ENCODE results near the gene PRXL2A.
"Not testable (repeated sequence)": the region's sequence is repeated elsewhere in the genome, so short reads cannot be mapped to it uniquely, and the experiment has no call there.

Gene PRXL2A

DNA sequence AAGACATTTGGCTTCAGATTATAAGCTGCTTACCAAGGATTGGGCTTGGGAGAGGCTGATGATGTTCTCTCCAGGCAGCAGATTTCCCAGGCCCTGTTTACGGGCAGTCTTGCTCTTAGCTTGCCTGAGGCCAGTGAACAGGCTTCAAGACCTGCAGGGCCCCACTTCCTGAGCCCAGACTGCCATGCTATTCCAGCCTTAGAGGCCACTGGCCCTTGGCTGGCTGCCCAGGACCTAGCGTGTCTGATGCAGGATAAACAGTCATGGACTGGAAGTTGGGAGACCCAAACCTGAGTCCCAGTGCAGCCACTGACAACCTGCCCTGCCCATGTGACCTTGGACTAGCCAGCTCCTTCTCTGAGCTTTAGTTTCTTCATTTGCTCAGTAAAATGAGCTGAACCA, 2.9 kb downstream of the PRXL2A start:
- no peak for DNase-seq (ENCODE audit: low read depth in 2 of 2)

DNA sequence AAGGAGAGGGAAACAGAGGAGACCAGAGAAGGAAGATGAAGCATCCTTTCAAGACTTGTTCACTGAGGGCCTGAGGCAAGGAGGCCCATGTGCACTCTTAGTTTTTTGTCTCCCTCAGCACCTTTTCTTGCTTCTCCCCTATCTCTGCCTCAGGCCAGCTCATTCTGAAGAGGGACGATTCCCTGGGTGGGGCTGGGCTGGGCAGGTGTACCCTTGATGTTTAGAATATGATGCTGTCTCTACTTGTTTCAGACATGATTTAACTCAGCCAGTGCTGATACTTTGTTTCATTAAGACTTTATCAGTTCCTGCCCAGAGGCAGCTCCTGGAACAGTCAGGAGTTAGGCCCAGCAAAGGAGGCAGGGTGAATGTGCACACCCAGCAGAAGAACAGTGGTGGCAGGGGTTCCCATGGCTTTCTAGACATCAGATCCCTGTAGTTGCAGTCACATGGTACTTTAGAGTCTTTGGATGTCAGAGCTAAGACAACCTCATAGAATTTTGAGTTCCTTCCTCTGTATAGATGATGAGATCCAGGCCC, 3.4 kb downstream of the PRXL2A start:
- DNase-seq (ENCODE audit: low read depth in 2 of 2), result no peak

DNA sequence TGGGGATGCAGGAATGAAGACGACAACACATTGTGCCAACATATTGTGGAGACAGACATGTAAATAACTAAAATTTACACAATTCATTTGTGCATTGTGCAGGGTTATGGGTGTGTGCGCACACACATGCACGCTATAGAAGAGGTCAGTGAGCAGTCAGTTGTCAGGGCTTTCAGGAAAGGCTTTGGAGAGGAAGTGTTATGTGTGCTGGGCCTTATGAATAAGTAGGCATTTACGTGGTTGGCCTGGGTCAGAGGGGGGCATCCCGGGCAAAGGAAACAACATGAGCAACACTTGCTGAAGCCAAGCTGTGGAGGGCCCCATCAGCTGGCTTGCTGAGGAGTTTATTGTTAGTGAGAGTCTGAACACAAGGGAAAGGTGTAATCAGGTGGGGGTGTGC, 4.1 kb downstream of the PRXL2A start:
- no peak for DNase-seq (ENCODE audit: low read depth in 2 of 2)

DNA sequence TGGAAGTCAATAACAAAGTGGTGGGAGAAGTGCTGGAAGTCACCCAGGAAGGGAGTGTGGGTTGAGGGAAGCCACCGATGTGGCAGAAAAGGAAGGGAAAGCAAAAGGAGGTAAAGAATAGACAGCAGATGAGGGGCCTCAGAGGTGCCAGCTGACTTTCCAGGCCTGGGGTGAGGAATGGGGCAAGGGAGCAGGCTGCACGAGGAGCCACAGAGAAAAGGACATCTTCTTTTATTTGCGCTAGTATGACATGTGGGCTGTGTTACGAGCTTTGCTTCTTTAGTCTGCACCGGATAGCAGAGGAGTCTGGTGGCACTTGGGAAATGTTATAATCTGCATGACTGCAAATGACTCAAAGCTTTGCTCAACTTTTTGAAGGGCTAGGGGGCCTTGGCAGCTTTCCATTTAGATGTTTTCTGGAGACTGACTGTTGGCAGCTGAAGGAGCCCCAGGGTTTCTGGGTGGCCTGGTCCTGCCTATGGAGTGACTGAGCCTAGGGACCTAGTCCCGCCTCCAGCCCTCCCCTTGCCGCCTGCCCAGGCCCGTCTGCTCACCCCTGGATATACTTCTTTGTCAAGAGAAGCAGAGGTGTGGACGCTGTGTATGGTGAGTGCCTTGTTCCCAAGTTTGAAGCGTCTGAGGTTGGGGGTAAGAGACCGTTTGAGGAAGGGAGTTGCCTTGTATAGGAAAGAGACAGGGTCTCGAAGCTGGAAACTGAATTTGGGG, 5.1 kb downstream of the PRXL2A start:
- no peak for DNase-seq (ENCODE audit: low read depth in 2 of 2)

DNA sequence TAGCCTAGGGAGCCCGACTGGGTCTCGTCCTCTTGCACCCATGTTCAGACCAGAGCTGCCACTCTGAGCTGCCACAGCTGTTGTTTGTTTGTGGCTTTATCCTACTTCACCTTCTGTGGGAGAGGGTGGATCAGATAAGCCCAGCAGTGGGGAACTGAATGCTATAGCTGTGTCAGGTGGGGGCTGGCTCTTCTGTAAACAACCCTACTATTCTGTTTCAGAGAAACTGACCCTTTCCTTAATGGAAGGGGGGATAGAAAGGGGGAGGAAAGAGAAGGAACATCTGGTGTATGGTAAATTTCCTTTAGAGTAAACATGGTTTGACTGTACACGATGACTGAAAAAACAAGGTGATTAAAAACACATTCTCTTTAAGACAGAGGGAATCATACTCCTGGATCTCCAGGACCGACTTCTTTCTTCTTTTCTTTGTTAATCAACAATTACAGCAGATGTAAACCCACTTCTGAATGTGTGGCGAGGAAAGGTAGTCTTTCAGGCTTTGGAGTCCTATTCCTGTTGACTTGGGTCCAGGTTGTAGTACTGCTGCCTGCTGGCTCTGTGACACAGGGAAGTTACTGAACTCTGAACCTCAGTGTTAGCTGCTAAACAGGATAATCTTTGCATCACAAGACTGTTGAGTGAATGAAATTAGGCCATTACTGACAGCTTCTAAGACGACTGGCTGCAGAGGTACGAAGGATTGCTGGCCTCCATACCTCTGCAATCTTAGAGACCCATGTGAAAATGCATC, 6.0 kb downstream of the PRXL2A start:
- no peak for DNase-seq (ENCODE audit: low read depth in 2 of 2)

DNA sequence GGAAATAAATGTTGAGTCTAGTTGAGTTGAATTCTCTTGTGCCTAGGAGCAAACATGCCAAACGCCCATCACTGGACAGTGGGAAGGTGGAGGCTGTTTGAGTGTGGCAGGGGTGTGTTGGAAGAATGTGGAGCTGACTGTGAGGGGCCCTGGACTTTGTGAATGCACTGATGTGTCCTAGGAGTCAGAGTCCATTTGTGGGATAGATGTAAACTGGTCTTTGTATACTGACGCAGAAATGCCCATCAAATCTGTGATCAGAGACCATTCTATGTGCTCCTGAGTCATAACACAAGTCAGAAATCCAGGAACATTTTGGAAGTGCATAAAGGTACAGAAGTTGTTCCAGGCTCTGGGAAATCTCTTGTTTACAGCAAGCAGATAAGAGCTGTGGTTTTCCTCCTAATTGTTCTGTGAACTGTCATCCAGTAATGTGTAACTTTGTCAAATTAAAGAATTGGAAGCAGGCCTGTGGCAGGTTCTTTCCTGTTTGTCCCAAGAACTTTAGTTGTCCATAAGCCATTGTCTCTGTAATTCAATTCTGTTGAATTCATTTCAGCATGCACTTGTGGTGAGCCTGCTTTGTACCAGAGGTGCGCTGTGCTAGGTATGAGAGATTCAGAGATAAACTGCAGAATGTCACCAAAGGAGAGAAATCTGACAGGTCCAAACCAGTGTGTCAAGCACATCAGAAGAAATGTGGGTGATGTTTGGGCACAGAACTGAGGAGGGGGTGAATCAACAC, 7.6 kb downstream of the PRXL2A start:
- no peak for DNase-seq (ENCODE audit: low read depth in 2 of 2)

DNA sequence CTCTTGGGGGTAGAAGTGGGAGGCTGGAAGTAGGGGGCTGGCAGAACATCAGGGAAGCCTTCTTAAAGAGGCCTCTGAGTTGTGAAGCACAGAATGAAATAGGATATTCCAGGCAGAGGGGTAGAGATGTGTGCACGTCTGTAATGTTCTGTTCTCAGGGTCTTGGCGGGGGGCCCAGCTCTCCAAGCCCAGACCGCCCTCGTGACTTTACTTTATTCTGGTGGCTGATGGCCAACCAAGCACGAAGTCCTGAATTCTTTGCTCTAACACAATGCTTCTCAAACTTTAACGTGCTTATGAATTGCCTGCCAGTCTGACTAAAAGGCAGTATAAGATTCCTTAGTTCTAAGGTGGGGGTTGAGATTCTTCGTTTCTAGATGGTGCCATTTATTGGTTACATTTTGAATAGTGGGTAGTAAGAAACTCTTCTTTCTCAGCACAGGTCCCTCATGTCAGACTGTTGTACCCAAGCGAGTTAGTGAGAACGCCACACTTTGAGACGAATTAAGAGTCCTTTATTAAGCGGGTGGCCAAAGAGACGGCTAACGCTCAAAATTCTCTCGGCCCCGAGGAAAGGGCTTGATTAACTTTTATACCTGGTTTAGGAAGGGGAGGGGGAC, 8.2 kb downstream of the PRXL2A start:
- DNase-seq (ENCODE audit: low read depth in 2 of 2), result no peak

DNA sequence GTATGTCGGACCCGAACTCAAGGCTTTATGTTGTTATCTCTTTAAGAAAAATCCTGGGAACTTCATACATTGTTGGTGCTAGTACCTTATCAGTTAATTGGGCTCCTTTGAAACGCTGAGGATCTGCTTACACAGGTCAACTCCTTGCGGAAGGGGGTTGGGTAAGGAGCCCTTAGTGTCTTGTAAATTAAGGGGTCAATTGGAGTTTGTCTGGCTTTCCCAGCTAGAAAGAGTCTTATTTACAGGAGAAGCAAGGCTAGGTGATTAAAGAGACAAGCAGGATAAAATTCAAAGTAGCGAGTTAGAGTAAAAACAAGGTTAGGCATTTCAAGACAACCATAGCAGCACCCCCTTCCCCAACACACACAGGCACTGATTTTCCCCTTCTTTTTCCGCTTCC, 8.9 kb downstream of the PRXL2A start:
- DNase-seq (ENCODE audit: low read depth in 2 of 2), result not testable (repeated sequence)

DNA sequence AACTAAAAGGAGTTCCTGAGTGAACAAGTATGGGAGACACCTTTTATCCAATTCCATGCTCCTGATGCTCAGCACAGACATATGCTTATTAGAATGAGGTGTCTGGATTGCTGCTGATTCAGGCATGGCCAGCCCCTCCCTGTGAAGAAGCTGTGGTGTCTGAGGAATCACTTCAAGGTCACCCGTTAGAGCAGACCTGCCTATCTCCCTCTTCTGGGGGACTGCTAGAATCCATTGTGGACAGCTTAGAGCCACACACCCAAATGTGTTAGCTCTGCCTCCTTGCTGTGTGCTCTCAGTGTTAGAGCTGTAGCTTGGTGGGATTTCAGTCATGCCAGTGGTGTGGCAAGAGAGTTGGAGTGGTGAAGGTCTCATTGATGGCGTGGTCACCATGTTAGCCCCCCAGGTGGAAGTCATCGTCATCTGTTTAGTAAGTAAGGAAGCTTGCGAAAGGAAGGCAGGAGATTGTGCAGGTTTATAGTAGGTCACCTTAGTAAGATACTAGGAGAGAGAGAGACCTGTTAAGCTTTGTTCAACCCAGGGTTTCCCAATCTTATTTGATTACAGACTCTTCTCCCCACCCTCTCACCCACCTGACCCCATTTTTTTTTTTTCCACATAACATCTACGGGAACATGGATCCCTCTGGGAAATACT, 12.8 kb downstream of the PRXL2A start:
- no peak for DNase-seq (ENCODE audit: low read depth in 2 of 2)

DNA sequence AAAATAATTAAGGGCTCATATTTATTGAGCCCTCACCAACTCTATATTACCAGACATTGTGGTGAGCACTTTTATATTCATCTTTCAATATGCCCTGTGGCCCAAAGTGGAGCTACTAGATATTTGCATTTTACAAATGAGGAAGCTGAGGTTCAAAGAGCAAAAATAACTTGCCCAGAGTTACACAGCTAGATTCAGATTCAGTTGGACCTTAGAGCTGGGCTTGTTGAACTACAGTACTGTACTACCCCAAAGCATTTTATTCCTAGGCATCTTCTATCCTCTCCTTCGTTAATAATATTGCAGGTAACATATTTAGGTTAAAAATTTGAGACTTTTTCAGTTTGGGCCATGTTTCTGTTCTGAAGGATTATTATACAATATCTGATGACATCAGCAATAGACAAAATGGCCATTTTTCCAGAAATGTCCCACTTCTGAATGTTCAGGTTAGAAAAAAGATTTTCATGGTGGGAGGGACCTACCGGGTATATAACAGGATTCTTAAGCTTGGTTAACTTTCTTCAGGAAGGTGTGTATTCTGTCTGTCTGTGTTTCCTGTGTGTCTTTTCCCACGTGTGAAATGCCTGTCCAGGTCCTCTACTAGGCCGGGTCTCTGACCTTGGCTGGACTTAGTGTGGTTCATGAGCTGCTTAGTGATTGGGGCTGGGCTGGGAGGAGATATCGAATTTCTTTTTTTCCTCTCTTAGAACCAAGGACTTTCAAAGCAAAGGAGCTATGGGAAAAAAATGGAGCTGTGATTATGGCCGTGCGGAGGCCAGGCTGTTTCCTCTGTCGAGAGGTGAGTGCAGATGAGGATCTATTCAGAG, 13.6 kb downstream of the PRXL2A start:
- no peak for DNase-seq (ENCODE audit: low read depth in 2 of 2)

DNA sequence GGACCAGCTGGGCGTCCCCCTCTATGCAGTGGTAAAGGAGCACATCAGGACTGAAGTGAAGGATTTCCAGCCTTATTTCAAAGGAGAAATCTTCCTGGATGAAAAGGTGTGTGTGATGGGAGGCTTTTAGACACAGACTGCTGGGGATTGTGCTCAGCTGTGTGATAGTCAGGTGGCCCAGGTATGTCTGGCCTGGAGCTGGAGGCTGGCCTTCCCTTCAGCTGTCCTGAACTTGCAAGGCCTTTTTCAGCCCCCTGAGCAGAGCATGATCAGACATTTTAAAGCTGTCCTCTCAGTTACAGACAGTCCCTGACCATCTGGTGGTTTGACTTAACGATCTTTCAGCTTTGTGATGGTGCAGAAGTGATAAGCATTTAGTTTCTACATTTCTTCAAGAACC, 17.6 kb downstream of the PRXL2A start:
- DNase-seq (ENCODE audit: low read depth in 2 of 2), result no peak

DNA sequence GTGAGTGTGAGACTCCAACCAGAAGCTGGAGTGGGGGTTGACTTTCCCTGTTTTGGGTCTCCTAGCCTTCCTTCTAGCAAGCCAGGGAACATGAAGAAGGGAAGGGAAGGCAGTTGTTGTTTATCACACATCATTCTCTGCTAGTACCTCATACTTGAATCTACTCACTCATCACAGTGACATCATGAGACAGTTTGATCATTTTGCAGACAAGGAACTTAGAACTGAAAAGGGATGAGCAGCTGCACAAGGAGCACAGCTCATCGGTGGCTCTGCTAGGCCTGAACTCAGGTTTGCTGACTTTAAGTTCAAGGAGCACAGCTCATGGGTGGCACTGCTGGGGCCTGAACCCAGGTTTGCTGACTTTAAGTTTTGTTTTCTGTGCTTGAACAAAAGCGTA, 19.2 kb downstream of the PRXL2A start:
- no peak for DNase-seq (ENCODE audit: low read depth in 2 of 2)

DNA sequence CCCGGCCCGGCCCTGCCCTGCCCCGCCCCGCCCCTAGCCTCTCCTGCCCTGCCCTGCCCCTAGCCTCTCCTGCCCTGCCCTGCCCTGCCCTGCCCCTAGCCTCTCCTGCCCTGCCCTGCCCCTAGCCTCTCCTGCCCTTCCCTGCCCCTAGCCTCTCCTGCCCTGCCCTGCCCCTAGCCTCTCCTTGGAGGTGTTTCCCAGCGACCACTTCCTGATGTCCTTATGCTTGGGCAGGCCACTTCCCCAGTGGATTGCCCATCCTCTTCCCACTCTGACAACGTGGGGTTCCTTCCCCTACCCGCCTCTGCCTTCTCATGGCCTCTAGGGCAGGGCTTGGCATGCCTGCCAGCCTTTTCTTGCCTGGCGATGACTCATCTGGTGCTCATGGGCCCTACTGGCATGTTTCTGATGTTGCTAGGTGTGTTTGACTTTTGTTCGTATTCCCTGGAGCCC, 21.2 kb downstream of the PRXL2A start:
- no peak for DNase-seq (ENCODE audit: low read depth in 2 of 2)

DNA sequence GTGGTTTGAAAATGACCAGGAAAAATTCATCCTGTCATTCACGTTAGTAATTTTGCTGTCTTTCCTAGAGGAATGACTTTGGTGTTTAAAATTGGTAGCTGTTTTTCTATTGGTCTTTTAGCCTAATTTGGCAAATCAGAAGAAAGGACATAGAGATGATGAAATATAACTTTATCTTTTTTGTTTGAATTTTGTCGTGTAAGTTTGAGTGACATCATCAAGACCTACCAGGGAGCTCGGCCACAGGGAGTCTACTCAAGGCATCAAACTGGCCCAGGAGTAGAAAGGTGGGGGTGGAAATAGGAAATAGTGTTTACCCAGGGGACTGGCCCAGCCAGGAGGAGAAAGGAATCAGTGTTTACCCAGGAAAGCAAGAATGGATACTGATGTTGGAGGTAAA, 24.8 kb downstream of the PRXL2A start:
- no peak for DNase-seq (ENCODE audit: low read depth in 2 of 2)

DNA sequence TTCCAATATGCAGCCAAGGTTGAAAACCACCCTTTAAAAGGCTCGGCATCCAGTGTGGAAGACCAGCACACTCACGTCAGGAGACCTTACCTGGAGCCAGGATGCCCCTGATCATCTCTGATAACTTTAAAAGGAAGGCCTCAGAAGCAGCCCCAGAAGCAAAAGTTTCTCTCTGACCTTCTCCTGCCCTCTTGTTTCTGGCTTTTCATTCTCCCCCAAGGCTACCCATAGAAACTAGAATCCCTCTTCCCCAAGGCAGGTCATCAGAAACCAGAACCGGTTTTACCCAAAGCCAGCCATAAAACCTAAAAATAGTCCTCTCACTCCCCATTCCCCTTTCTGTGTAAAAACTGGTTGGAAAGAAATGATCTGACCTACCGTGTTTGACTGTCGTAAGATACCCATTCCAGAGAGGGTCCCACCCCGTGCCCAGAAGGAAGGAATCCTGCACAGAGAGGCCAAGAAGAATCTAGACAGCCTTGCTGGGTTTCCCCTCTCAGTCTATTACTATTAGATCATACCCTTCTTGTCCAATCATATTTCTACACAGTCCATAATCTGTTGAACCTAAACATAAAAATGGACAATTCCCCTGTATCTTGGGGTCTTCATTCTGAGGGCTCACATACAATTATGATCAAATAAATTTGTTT, 28.2 kb downstream of the PRXL2A start:
- DNase-seq (ENCODE audit: low read depth in 2 of 2), result no peak

DNA sequence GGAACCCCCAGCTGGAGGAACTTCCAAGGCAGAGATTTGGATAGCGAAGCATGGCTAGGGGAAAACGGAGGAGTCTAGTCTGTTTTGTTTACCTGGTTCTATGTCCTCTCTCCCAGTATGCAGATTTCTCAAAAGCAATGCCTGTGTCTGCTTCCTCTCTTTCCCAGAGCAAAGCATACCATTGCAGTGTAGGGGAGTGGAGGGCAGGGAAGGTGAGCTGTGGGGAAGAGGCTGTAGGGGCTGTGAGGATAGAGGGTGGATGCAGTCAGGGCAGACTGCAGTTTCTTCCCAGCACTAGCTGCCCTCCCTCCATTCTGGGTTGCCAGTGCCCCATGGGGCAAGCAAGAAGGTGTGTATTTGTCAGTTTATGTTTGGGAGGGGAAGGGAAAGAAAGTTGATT, 28.9 kb downstream of the PRXL2A start:
- DNase-seq (ENCODE audit: low read depth in 2 of 2), result no peak

DNA sequence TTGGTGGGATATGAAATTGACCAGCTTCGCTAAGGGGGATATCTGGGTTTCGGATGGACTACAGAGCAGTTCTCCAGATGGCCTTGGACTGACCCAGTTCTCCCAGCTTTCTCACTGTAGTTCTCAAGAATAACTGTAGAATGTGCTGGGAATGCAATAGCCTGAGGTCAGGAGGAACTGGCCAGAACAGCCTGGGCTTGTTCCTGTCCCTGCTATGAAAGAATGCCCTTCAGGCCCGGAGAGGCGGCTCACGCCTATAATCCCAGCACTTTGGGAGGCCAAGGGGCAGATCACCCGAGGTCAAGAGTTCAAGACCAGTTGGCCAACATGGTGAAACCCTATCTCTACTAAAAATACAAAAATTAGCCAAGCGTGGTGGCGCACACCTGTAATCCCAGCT, 33.5 kb downstream of the PRXL2A start:
- DNase-seq (ENCODE audit: low read depth in 2 of 2), result no peak

DNA sequence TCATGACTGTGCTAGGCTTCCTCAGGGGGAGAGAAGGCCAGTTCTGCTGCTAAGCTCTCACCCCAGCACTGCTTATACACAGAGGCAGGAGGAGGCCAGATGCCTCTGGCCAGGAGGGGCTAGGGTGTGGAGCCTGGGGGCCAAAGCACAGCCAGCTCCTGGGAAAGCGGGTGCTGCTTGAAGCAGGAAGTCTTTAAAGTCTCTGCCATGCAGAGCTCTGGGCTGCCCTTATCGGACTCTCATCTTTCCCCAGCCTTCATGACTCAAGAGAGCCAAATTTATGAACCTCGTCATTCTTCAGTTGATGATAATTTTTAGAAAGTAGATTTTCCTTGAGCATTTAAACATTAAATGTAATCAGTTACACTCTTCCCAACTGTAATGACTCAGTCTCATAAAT, 34.5 kb downstream of the PRXL2A start:
- DNase-seq (ENCODE audit: low read depth in 2 of 2), result no peak

DNA sequence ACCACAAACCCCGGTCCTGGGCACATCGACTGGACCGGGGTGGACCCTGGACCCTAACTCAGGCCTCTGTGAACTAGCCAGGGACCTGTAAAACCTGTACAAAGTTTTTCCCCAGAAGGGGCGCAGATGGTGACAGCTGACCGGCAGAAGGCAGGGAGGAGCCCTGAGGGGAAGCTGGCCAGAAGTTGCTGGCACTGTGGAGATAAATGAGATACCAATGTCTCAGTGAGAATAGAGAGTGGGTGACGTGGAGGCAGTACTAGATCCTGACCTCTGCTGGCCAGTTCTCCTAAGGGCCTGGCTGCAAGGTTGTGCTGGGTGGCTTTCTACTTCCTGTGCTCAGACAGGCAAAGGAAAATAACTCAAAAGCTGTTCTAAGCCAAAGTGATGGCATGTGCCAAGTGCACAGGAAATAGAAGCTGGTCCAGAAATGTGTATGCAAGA, 35.2 kb downstream of the PRXL2A start:
- no peak for DNase-seq (ENCODE audit: low read depth in 2 of 2)

DNA sequence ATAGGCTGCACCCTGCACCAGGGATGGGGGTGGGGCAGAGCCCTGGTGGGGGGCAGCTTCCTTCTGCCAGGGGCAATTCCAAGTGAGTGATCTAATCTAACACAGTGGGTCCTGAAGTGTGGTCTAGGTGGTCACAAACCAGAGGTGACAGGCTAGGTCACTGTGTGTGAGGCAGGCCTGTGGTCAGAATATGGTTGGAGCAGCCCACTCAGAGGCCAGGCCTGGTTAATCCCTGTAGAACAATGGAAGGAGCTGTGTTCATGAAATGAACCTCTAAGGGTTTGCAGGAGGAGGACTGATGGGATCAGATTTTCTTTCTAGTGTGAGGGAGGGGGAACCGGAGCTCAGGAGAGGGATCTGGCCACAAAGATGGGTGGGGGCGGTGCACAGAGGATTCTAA, 35.8 kb downstream of the PRXL2A start:
- no peak for DNase-seq (ENCODE audit: low read depth in 2 of 2)

Data from stimulated activated CD4-positive, alpha-beta T cell treated with anti-CD3 and anti-CD28 coated beads, Interleukin-1b, Interleukin-23, amount 100 ng/mL, for 1 hour (primary cell).